ENCODE data around the gene CUL4A. TPM values are rescaled to one million over a fixed set of nuclear protein-coding genes. Genes with fewer than 3 reads are reported as not detected.

The CUL4A gene
- total RNA-seq, 4 donors from 2014 or later, result 87.6 to 150 (median 110) TPM

GRCh38 chr13:113220877-113221276 lies 11.5 kb downstream of the CUL4A start:
- no peak for DNase-seq
- TF ChIP-seq POLR2A (IDR thresholded peaks at IDR 0.05) (no peak), POLR2AphosphoS5 (IDR thresholded peaks at IDR 0.05) (no peak), EP300 (IDR thresholded peaks at IDR 0.05; ENCODE audit: low read depth) (no peak), CTCF (IDR thresholded peaks at IDR 0.05) (no peak)
- Histone ChIP-seq H3K27me3 (no peaks in the 10 kb centered on the region), H3K4me3 (no peak overlapping the region), H3K27ac (no peak overlapping the region), H3K4me1 (peaks cover 8 to 25% (median 20%) of the 10 kb centered on the region in 4 donors), H3K9me3 (no peaks in the 10 kb centered on the region), H3K36me3 (peaks cover 0 to 12% (median 5%) of the 10 kb centered on the region in 4 donors)
- intact Hi-C loops (cut with DNase I; ENCODE audit: low total_unique reads) (no loop called here), in situ Hi-C loops (cut with MboI; ENCODE audit: low pct_ligation_motif_present in 1 of 4, low pct_unique_long_range_greater_than_20kb in 1 of 4, low sequenced_read_pairs in 3 of 4) (no loop called here)
- WGBS, 2 donors (ENCODE audit: low coverage in 1 of 2), result 95 to 100% methylated on average over 3 to 7 of the region's 7 CpGs

- no peaks in the 10 kb centered on the region for H3K9me3 ChIP-seq
- H3K4me1 ChIP-seq, result peaks cover 0 to 11% (median 7%) of the 10 kb centered on the region in 4 donors
- peaks cover 0 to 18% (median 7%) of the 10 kb centered on the region in 4 donors for H3K36me3 ChIP-seq
- WGBS, 2 donors (ENCODE audit: low coverage in 1 of 2), result 97 to 100% methylated on average over 7 of the region's 7 CpGs
- intact Hi-C loops (cut with DNase I; ENCODE audit: low total_unique reads) (no loop called here), in situ Hi-C loops (cut with MboI; ENCODE audit: low pct_ligation_motif_present in 1 of 4, low pct_unique_long_range_greater_than_20kb in 1 of 4, low sequenced_read_pairs in 3 of 4) (no loop called here)
- TF ChIP-seq POLR2A (IDR thresholded peaks at IDR 0.05) (no peak), EP300 (IDR thresholded peaks at IDR 0.05; ENCODE audit: low read depth) (no peak), CTCF (IDR thresholded peaks at IDR 0.05) (no peak), POLR2AphosphoS5 (IDR thresholded peaks at IDR 0.05) (no peak)
- H3K27me3 ChIP-seq, result no peaks in the 10 kb centered on the region
- H3K4me3 ChIP-seq, result no peak overlapping the region
- no peak overlapping the region for H3K27ac ChIP-seq
- DNase-seq, result no peak
These were observed 13.7 kb downstream of the CUL4A start for GRCh38 chr13:113223070-113223469.

GRCh38 chr13:113224486-113224885 lies 15.1 kb downstream of the CUL4A start:
- no peak for DNase-seq

GRCh38 chr13:113225515-113225914 lies 16.1 kb downstream of the CUL4A start:
- in situ Hi-C loops (cut with MboI; ENCODE audit: low pct_ligation_motif_present in 1 of 4, low pct_unique_long_range_greater_than_20kb in 1 of 4, low sequenced_read_pairs in 3 of 4) (no loop called here), intact Hi-C loops (cut with DNase I; ENCODE audit: low total_unique reads) (no loop called here)
- Histone ChIP-seq H3K27me3 (no peaks in the 10 kb centered on the region), H3K36me3 (peaks cover 0 to 28% (median 14%) of the 10 kb centered on the region in 4 donors), H3K27ac (no peak overlapping the region), H3K9me3 (no peaks in the 10 kb centered on the region), H3K4me1 (peaks cover 0 to 1% (median 1%) of the 10 kb centered on the region in 4 donors), H3K4me3 (no peak overlapping the region)
- 96 to 100% methylated on average over 4 to 7 of the region's 7 CpGs for WGBS, 2 donors (ENCODE audit: low coverage in 1 of 2)
- no peak for DNase-seq
- TF ChIP-seq POLR2AphosphoS5 (IDR thresholded peaks at IDR 0.05), result no peak
- no peak for TF ChIP-seq EP300 (IDR thresholded peaks at IDR 0.05; ENCODE audit: low read depth)
- no peak for TF ChIP-seq CTCF (IDR thresholded peaks at IDR 0.05)
- no peak for TF ChIP-seq POLR2A (IDR thresholded peaks at IDR 0.05)

More at GRCh38 chr13:113224486-113224885, 15.1 kb downstream of the CUL4A start:
- intact Hi-C loops (cut with DNase I; ENCODE audit: low total_unique reads) (no loop called here), in situ Hi-C loops (cut with MboI; ENCODE audit: low pct_ligation_motif_present in 1 of 4, low pct_unique_long_range_greater_than_20kb in 1 of 4, low sequenced_read_pairs in 3 of 4) (no loop called here)
- H3K4me1 ChIP-seq, result peaks cover 0 to 11% (median 7%) of the 10 kb centered on the region in 4 donors
- no peaks in the 10 kb centered on the region for H3K27me3 ChIP-seq
- TF ChIP-seq EP300 (IDR thresholded peaks at IDR 0.05; ENCODE audit: low read depth) (no peak), CTCF (IDR thresholded peaks at IDR 0.05) (no peak), POLR2A (IDR thresholded peaks at IDR 0.05) (no peak), POLR2AphosphoS5 (IDR thresholded peaks at IDR 0.05) (no peak)
- no peaks in the 10 kb centered on the region for H3K9me3 ChIP-seq
- H3K27ac ChIP-seq, result no peak overlapping the region
- peaks cover 0 to 23% (median 10%) of the 10 kb centered on the region in 4 donors for H3K36me3 ChIP-seq
- WGBS, 2 donors (ENCODE audit: low coverage in 1 of 2), result 91 to 100% methylated on average over 1 to 10 of the region's 10 CpGs
- no peak overlapping the region for H3K4me3 ChIP-seq

All from transverse colon (tissue), 4 donors.